NCI-H82 (cell line): ENCODE data around the gene PTGDR2.

Source experiments
- DNase-seq: peaks from one replicate; lab custom pipeline; 2025; lab: John Stamatoyannopoulos, UW

PTGDR2 gene

DNA sequence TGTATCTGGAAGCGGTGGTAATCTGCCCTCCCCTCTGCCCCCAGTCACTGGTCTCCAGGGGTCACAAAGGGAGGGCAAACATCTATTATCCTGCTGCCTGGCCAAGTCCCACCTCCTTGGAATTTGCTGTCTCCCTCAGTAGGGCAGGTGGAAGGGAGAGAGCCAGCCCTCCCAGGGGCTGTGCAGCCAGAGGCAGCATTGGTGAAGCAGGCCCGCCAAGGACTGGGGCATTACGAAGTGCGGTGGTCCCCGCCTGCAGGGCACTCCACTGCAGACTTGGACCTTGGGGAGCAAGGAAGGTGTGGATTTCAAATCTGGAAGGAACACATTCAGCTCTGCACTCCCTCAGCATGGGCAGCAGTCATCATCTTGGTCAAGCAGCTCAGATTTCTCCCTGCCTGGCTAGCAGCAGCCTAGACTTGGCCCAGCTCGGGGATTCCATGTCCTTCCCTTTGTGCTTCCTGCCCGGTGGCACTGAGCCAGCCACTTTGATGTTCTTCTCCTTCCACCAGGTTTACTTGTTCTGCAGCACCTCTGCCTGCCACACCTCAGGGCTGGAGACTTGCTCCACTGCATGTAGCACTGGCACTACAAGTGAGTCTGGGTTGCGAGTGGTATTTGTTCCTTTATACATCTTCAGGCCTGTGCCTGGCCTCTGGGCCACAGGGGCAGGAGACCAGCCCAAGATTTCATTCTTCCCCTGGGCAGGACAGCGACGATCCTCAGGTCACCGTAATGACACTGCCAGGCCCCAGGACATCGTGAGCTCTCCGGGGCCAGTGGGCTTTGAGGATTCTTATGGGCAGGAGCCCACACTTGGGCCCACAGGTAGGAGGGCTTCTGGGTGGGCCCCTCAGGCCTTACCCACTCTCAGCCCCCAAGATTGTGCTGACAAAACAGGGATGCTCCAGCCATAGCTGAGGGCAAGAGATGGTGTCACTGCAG, 18.9 kb upstream of the PTGDR2 start:
- no peak for DNase-seq

DNA sequence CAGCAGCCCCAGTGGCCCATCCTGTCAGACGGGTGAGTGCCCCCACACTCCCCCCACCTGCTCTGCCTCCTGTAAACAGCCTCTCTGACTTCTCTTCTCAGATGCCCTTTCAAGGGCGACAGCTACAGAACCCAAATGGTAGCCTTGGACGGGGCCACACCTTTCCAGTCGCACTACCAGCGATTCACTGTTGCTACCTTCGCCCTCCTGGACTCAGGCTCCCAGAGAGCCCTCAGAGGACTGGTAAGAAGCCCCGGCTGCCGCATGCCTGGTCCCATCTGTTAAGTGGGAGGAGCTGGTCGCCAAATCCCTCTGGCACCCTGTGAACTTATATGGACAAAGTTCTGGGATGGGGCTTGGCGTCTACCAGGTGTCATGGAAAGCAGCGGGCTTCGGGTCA, 17.8 kb upstream of the PTGDR2 start:
- DNase-seq, result peak; percentile 72

DNA sequence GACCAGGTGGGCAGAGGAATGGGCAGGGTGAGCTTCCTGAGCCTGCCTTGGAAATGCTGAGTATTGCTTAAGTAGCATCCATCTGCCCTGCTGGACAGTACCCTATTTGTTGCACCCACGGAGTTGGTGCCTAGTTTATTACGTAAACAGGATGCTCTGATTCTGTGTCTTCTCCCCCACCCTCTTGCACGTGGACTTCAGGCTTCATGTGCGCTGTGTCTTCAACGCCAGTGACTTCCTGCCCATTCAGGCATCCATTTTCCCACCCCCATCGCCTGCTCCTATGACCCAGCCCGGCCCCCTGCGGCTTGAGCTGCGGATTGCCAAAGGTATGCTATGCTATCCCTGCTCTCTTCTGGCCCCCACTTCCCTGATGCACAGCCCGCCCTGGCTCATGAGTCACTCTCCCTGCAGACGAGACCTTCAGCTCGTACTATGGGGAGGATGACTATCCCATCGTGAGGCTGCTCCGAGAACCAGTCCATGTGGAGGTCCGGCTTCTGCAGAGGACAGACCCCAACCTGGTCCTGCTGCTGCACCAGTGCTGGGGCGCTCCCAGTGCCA, 17.3 kb upstream of the PTGDR2 start:
- DNase-seq, result no peak

DNA sequence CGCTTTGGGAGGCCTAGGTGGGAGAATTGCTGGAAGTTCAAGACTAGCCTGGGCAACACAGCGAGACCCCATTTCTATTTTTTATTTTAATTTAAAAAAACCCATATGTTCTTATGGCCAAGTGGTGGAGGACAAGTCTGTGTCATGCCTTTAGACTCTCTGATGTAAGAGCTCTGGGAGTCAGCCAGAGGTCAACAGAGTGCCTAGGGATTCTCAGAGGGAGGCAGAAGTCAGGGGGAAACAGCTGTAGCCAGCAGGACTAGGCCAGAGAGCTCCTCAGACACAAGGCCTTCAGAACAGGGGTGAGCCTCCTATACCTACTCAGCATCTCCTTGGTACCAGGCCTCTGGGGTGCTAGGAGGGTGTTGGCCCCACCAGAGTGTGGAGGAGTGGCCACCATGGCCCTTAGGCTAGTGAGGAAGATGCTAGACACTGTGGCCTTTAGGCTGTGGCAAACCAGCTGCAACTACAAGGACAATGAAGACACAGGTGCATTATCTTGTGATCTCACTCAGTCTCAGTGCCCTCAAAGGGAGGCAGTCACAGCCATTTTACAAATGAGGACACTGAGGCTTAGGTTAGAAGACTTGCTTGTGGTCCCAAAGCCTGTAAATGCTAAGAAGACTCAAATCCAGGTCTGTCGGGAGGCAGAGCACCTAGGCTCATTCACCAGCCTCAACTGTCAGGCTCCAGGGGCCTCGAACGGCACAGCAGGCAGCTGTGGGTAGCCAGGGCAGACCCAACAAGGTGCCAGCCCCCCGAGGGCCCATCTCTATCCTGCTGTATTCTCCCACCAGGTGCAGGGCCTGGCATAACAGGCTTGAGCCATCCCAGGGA, 16.6 kb upstream of the PTGDR2 start:
- no peak for DNase-seq

DNA sequence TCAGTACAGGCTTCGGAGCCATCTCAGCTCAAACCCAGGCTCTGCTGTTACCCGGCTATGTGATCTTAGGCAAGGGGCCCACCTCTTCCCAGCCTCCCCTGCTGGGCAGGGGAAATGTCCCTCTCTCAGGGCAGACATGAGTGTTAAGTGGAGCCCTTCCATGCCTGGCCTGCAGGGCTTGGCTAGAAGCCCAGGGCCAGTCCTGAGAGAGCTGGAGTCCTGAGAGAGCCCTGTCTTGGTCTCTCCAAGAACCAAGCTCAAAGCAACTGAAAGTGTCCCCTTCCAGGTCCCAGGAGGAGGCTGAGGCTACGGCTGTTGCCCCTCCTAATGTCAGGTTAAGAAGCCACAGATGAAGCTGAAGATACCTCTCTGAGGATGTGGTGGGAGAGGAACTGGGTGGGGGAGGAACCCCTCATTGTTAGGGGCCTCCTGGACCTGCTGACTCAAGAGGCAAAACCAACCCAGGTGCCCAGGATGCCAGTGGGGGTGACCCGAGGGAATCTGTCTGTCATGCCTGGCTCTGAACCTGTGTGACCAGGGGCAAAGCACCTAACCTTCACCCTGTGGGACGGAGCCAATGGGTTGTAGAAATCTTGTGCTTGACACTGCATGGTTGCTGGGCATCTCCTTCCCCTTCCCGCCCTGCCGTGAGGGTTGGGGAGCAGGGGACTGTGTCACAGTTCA, 15.8 kb upstream of the PTGDR2 start:
- no peak for DNase-seq

DNA sequence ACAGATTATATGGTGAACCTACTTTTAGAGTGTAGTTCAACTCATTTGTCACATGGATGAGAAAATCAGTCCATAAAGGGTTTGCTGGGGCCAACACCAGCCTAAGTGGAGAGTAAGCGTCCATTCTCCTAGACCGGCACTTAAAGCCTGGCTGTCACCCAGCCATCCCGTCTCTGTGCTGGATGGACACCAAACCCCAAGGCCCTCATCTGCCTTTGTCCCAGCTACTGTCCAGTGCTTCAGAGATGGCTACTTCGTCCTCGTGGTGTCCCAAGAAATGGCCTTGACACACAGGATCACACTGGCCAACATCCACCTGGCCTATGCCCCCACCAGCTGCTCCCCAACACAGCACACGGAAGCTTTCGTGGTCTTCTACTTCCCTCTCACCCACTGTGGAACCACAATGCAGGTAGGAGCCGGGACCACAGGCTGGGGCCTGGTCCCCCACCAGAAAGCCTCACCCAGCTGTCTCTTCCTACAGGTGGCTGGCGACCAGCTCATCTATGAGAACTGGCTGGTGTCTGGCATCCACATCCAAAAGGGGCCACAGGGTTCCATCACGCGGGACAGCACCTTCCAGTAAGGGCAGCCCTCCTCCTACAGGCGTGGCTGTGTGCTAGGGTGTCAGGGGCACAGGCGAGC, 15.1 kb upstream of the PTGDR2 start:
- no peak for DNase-seq

DNA sequence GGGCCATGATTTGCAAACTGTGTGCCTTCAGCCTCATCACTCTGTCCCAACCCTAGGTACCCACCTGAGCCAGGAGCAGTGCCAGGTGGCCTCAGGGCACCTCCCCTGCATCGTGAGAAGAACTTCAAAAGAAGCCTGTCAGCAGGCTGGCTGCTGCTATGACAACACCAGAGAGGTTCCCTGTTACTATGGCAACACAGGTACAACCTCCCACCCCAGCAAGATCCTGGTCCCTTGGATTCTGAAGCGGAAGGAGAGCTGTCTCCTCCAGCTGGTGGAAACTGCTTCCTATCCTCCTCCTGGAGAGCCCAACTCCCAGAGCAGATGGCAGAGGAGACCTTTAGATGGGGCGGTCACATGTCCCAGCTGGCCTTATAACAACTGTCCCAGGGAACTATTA, 14.5 kb upstream of the PTGDR2 start:
- DNase-seq, result no peak

DNA sequence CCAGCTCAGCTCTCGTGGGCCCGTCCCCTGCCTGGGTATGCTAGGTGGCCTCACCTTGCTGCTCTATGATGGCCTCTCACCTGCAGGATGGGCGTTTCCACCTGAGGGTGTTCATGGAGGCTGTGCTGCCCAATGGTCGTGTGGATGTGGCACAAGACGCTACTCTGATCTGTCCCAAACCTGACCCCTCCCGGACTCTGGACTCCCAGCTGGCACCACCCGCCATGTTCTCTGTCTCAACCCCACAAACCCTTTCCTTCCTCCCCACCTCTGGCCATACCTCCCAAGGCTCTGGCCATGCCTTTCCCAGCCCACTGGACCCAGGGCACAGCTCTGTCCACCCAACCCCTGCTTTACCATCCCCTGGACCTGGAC, 13.7 kb upstream of the PTGDR2 start:
- no peak for DNase-seq

DNA sequence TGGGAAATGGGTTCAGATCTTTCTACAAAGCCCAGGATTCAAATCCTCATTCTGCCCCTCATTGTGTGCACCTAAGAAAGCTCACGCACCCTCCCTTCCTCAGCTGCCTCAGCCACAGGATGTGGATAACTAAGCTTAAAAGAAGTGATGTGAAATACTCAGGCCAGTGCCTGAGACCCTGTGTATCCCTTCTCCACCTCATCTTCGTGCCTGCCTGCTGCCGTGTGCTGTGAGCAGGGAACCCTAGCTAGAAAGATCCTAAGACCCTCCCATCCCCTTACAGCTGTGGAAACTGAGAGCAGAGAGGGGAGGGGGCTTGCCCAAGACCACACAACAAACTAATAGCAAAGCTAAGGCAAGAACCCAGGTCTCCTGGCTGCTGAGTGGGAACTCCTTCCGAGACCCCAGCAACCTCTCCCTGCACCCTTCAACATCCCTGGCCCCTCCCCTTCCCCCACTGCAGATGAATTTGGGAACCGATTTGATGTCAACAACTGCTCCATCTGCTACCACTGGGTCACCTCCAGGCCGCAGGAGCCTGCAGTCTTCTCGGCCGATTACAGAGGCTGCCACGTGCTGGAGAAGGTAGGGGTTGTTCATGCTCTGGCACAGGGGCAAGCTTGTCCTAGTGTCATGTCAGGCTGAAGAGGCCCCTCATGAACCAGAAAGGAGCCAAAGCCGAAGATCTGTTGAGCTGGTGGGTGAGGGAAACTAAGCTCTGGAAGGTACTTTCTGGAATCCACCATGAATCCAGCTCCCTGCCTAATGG, 13.1 kb upstream of the PTGDR2 start:
- DNase-seq, result peak; percentile 11

DNA sequence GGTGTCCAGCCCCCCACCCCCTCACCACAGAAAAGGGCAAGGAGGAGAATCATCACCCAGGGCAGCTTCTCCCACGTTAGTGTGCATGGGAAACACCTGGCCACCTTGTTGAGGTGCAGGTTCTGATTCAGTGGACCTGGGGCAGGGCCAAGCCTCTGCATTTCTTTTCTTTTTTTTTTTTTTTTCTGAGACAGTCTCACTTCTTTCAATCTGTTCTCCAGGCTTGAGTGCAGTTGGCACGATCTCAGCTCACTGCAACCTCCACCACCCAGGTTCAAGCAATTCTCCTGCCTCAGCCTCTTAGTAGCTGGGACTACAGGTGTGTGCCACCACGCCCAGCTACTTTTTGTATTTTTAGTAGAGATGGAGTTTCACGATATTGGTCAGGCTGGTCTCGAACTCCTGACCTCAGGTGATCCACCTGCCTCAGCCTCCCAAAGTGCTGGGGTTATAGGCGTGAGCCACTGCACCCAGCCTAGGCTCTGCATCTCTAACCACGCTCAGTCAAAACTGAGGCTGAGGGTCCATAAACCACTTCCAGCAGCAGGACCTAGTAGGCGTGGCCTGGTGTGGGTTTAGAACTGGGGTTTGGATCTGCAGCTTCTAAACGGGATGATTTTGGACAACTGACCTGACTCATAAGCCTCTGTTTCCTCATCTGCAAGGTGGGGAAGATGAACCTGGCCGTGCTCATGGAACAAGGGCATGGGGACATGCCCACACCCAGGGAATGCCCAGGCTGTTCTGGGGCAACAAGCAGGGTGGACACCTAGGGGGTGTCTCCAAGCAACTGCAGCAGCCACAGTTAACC, 12.3 kb upstream of the PTGDR2 start:
- DNase-seq, result no peak

DNA sequence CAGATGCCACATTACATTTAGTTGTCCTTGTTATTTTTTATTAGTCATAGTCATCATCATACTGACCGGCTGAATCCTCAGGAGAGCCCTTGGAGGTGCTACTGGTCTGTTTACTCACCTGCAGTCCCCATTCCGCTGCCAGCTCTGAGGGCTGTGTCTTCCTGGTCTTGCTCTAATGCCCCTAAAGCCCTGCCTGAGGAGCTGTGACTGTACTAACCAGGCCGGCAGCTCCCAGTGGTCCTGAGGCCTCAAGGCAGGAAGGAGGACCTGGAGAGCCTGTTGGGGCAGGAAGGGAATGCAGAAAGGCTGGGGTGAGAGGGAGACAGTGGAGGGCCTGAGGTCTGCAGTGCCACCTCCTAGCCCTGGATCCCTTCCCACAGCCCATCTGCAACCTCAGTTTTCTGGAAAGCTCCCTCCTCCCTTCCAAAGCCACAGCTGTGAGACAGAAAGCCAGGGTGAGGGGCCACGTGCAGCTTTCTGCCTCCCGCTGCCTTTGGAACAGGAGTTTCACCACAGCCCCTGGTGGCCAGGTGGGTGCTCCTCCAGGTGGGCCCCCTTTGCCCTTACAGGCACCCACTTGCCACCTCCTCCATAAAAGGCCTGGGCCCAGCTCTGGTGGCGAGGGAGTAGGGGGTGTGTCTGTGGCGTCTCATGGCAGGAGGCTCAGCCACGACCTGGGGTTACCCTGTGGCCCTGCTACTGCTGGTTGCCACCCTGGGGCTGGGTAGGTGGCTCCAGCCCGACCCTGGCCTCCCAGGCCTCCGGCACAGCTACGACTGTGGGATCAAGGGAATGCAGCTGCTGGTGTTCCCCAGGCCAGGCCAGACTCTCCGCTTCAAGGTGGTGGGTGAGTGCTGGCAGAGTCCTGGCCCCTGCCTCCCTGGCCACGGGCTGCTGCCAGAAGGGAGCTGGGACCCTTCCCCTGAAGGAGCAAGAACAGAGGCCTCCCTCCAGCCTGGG, 11.4 kb upstream of the PTGDR2 start, which contains the start of gene ZP1:
Gene ZP1, plus strand, starts transcription at position 632 of the 960 bp plus-strand sequence. Its CDS starts 20 bp downstream, at position 652.
- no peak for DNase-seq

DNA sequence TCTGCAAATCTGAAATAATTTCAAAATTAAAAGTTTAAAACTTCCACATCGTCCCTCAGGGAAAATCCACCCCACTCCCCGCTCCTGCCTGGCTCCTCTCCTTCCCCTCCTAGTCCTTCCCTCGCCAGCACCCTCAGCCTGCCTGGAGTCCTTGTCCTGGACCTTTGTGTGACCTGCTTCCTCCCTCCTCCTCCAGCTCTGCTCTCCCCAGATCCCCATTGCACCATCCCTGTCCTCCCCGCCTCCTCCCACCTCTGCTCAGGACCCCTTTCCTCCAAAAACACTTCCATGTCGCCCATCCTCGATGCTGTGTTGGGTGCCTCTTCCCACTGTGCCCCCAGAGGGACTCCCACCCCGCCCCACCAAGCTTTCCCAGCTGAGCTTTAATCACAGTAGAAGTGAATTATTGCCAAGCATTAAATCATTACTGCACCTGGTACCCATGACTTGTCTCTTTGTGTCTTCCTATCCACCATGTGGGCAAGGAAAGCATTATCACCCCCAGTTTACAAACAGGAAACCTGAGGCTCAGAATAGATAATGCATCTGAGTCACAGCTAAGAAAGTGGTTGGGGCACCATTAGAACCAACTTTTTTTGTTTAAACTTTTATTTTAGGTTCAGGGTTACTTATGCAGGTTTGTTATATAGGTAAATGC, 9.2 kb upstream of the PTGDR2 start:
- DNase-seq, result no peak

DNA sequence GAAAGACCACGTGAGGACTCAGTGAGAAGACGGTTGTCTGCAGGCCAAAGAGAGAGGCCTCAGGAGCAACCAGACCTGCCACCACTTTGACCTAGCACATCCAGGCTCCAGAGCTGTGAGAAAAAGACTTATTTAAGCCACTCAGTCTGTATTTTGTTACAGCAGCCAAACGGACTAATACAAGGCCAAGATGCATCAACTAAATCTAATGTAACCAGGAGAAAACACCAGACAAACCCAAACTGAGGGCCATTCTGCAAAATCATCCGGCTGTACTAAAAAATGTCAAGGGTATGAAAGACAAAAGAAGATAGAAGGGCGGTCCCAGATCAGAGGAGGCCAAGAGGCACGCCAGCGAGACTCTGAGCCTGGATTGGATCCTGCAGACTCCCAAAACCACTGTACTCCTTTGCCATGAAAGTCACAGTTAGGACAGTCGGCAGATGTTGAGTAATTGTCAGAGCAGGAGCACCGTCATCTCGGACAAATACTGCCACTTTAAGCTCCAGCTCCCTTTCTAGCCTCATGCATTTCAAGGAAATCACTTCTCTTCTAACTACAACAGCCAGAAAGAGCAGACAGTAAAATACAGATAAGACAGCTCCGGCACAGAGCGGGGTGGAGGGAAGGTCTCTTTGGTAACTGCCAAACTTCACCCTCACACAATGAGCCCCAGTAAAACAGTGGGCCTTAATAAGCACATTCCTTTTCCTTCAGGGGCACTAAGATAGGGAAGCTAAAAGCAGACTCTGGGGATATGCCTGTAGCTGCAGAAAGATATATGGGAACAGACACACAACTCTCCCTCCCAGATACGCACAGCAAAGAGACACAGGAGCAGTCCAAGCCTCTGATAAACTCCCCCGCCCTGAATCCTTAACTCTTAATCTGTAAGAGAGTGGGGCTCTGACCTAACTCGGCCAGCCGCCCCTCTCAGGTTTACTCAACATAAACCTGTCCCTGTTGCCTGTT, 8.1 kb upstream of the PTGDR2 start:
- DNase-seq, result no peak

DNA sequence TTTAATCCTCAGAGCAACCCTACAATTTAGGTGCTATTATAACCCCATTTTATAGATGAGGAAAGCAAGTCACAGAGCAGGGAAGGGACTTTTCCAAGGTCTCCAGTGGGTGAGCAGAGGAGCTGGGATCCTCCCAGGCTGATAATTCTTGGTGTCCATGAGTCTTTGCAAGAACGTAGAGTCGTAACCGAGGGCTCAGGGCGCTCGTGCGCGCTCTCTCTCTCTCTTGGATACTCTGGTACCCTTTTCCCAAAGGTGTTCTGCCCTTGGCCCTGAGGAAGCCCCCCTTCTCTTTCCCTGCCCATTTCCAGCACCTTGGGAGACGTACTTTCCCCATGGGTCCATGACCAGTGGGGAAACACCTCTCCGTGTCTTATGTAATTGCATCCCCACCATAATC, 6.4 kb upstream of the PTGDR2 start:
- no peak for DNase-seq

DNA sequence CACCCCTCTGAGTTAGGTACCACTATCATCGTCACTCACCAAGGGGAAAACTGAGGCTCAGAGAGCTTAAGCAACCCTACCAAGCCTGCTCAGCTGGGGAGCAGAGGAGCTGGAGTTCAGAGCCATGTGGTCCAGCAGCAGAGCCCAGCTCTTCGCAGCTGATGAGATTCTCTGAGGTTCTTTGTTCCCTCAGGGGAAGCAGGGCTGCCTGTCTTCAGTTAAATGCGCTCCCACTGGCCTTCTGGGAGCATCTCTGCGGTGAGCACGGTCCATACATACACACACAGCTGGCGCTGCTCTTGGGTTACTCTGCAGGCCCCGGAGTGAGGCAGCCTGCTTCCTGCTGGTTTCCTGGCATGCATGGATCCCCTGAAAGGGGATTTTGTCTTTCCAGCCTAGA, 5.2 kb upstream of the PTGDR2 start:
- DNase-seq, result no peak

DNA sequence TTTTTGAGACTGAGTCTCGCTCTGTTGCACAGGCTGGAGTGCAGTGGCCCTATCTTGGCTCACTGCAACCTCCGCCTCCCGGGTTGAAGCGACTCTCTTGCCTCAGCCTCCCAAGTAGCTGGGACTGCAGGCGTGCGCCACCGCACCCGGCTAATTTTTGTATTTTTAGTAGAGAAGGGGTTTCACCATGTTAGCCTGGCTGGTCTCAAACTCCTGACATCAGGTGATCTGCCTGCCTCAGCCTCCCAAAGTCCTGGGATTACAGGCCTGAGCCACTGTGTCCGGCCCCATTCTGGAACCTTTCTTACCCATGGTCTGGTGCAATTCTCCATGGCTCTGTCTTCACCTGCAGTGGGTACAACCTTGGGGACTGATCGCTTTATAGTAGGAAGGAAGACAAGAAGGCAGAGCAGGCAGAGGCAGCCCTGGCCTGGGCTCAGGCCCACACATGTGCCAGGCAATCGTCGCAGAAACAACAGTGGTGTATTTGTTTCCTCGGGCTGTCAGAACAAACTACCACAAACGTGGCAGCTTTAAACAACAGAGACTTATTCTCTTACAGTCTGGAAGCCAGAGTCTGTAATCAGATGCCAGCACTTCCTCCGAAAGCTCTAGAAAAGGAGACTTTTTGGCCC, 4.0 kb upstream of the PTGDR2 start:
- no peak for DNase-seq
